GM11168 (cell line): ENCODE measurements around the gene ARHGAP45.

Source experiments
- in situ Hi-C: fragments of 300-500 bp; cut with MboI; formaldehyde crosslinking; loops from one replicate; pipeline ENCODE4 v1.12.0; 2022; ENCODE audit warnings: low sequenced_read_pairs; ENCODE audit not compliant: unreplicated experiment

The ARHGAP45 gene

DNA sequence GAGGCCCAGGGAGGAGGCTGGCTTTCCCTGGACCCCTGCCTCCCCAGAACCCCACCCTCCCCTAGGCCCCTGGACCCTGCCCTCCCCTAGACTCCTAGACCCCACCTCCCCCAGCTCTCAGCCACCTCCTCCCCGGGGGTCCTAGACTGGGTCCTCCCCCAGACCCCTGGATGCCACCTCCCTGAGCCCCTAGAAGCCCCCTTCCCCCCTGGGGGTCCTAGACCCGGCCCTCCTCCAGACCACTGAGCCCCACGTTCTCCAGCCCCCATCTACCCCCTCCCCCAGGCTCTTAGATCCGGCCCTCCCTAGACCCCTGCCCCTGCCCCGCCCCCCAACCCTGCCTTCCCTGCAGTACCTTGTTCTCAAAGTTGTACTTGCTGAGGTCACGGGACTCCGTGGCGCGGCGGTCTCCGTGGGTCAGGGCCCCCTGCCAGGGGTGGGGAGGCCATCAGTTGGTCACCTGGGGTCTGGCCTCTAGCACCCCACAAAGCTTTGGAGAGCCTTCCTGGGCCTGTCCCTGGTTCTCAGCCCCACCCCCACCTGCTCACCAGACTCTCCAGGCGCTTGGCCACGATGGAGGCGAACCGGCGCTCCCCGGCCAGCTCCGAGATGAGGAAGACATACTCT lies 44.8 kb downstream of the ARHGAP45 start:
- in situ Hi-C loops = loop anchor here (10.0 kb wide), 1 partner anchor 73 kb away; no protein-coding TSS in a partner anchor

DNA sequence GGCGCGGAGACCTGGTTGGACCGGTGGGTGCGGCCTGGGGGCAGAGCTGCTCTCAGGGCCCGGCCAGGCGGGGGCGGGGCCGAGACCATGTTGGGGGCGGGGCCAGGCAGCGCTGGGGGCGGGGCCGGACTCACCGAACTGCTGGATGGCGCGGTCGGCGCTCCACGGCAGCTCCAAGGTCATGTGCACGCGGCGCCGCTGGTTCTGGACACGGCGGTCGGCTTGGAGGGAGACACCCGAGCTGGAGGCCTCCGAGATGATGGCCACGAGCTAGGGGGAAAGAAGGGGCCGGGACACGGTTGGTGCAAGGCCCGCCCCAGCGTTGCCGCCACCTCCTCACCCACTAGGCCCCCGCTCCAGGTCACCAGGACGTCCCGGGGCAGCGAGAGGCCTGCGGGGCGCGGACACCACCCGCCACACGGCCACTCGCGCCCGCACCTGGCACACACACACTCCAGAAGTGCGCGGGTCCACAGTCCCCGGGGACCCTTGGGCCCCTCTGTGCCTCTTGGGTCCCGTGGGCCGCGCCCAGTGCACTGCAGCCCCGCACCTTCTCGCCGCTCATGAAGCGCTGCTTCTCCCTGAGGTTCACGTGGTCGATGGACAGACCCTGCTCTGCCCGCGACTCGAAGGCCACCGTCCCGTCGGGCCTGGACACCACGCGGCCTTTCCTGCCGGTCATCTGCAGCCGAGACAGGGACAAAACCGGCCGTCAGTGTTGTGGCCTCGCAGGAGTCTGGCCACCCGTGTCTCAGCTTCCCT lies 45.5 kb downstream of the ARHGAP45 start:
- in situ Hi-C loops = loop anchor here (10.0 kb wide), 1 partner anchor 72 kb away; no protein-coding TSS in a partner anchor

DNA sequence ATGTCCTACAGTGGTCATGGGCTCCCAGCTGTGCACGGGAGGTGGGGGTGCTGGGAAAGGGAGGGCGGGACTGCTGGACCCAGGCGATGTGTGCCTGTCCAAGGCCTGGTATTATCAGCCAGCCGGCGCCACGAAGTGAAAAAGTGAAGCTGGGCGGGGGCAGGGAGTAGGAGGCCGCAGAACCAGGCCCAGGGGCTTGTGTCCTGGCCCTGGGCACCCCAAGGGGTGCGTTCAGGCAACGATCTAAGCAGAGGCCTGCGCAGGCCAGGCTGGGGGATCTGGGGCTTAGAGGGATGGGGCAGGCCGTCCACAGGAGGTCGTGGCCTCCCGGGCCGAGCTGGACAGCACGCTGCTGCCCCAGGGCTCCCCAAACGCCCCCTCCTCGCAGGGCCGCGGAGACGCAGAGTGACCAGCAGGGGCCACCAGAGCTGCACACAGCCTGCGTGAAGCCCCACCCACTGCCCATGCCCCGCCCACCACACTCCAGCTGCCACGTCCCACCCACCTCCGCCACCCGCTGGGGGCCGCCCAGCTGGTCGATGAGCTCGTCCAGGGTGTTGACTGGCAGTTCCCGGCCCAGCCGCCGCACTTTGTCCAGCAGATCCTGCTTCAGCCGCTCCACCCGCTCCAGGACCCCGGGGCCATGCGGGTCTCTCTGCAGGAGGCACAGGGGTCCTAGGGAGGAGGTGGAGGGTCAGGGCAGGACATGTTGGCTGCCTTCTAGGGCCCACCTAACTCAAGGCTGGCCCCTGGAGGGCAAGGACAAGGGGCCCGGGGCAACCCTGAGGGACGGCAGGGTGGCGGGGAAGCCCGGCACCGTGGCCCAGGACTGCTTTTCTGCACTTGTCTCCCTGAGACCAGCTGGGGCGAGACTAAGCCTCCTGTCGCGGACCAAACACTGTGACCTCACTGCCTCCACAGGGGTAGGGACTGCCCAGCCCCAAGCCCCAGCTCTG lies 46.3 kb downstream of the ARHGAP45 start:
- in situ Hi-C loops = loop anchor here (10.0 kb wide), 1 partner anchor 71 kb away; no protein-coding TSS in a partner anchor

DNA sequence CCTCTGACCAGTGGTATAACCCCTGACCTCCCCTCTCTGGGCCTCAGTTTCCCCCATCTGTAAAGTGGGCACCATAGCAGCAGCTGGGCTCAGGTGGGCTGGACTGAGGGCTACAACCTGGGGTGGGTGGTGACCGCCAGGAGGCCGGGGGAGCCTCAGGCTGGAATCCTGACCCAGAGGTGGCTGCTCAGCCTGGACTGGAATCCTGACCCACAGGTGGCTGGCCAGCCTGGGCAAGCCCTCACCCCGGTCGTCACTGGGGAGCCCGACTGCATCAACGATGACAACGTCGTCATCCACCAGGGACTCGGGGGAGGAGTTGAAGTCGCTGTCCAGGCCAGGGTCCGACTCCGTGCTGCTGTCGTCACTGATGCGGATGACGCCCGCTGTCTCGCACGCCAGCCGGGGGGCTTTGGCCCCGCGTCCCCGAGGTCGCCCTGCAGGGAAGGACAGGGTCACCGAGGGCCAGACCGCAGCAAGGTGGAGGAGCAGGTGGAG lies 47.1 kb downstream of the ARHGAP45 start:
- in situ Hi-C loops = loop anchor here (10.0 kb wide), 1 partner anchor 71 kb away; no protein-coding TSS in a partner anchor

DNA sequence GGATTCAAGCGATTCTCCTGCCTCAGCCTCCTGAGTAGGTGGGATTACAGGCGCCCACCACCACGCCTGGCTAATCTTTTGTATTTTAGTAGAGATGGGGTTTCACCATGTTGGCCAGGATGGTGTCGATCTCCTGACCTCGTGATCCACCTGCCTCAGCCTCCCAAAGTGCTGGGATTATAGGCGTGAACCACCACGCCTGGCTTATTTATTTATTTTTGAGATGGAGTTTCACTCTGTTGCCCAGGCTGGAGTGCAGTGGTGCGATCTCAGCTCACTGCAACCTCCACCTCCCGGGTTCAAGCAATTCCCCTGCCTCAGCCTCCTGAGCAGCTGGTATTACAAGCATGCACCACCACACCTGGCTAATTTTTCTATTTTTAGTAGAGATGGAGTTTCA lies 47.8 kb downstream of the ARHGAP45 start:
- in situ Hi-C loops = loop anchor here (5.0 to 10.0 kb wide), 2 partner anchors 70 to 88 kb away; no protein-coding TSS in a partner anchor

DNA sequence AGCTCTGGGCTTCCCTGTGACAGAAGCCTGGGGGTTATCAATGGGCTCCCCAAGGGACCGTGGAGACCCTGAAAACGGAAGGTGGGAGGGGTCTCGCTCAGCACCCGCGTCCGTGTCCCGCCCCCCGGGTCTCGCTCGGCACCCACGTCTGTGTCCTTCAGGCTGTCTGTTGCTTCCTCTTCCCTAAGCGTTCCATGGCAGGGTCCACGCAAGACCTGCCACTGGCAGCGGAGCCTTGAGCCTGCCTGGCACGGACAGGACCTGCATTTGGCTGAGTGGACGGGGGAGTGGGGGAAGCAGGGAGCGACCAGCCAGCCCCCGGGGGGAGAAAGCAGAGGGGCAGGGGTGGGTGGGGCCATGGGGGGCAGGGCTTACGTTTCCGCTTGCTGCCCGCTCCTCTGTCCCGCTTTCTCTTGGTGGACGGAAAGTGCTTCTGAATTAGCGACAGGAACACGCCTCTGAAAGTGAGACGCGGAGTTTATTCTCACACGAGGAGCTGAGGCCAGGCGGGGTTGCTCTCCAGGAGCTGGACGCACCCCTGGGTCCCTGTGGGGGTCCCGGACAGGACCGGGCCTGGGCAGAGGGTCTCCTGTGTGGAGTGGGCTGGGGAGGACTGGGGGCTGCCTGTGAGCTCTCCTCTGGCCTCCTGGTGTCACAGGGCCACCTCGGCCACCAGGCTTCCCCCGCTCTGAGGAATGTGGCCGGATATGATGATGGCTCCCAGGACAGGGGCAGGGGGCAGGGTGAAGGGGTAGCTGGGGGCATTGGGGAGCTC lies 48.9 kb downstream of the ARHGAP45 start:
- in situ Hi-C loops = loop anchor here (5.0 to 10.0 kb wide), 2 partner anchors 69 to 86 kb away; no protein-coding TSS in a partner anchor

DNA sequence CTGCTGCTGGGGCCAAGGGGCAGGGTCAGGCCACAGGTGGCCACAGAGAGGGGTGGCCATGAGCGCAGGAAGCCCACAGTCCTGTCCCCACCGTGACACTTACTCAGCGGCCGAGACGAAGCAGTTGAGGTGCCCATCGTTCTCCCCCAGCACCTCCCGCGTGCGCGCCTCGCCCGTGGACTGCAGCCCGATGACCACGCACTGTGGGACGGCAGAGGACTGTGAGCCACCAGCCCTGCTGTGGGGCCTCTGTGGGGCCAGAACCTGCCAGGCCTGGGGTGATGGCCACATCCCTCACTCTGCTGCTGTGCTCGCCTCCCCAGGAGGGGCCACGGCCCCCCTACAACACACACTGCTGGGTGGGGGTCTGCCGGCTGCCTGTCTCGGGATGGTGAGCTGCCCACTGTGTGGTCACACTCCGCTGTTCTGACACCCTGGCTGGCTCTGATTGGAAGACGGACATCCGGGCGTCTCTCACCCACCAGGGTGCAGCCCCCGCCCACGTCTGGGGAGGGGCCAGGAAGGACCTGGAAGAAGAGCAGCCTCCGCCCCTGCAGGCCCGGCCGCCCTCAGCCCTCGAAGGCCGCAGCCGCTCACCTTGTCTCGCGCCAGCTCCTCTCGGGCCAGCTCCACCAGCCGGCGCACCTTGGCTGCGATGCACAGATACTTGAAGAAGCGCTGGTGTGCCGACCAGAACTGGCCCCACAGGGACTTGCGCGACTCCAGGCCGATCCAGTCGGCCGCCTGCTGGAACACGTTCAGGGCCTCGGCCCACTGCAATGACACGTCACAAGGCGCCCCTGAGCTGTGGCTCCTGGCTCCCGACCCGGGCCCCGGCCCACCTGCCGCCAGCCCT lies 50.0 kb downstream of the ARHGAP45 start:
- in situ Hi-C loops = loop anchor here (5.0 to 10.0 kb wide), 2 partner anchors 68 to 85 kb away; no protein-coding TSS in a partner anchor

DNA sequence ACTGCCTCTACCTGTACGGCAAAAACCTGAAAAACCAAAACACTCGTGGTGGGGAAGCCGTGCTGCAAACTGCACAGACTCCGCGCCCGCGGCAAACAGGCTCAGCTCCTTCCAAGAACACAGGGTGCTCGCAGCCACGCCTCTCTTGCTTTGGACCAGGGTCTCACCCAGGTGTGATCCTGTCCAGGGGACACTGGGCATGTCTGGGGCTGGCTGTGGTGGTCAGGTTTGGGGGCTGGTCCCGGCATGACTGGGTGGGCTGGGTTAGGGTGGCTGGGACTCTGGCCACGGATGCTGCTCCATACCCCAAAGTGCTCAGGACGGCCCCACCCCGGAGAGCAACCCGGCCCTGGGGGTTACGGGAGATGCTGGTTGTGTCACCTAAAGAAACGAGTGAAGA lies 50.7 kb downstream of the ARHGAP45 start:
- in situ Hi-C loops = loop anchor here (5.0 to 10.0 kb wide), 2 partner anchors 67 to 85 kb away; no protein-coding TSS in a partner anchor

DNA sequence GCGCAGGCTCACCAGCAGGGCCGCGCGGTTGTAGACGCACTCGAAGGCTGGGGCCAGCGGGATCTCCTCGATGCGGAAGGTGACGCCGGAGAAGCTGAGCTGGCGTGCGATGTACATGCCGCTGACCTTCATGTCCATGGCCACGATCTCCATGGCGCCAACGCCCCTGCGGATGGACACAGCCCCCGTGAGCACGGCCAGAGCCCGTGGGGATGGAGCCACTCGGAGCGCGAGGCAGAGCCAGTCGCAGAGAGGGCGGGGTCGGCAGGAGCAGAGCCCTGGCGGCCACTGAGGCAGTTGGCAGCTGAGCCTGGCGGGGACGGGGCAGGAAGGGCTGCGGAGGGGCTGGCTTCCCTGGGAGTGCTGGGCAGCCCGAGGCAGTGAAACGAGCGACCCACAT lies 52.0 kb downstream of the ARHGAP45 start:
- in situ Hi-C loops = loop anchor here (5.0 to 10.0 kb wide), 2 partner anchors 66 to 83 kb away; no protein-coding TSS in a partner anchor

DNA sequence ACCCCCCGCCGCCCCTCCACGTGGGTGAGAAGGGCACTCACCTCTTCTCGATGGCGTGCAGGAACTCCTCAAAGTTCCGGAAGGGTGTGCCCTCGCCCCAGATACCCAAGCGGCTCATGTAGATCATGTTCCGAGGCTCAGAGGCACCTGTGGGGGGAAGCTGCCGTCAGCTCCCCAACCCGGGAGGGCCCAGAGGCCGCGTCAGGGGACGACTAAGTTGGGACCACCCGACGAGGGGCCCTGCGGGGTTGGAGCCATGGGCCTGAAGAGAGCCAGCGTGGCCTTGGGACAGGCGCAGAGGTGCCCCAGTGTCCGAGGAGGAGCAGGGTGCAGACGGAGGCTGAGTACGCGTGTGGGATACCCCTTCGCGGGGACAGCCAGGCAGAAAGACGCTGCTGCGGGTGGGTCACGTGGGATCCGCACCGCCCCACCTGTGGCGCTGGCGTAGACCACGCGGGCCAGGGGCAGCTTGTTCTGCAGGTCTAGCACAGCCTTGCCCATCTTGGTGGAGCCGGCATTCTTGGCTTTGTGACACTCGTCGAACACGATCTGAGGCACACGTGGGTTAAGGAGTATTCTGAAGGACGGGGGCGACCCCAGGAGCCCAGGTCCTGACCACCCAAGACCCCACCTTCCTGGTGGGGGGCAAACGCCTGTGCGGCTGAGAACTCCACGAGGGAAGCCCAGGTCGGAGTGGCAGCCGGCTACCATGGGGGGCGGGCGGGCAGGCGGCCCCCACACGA lies 52.7 kb downstream of the ARHGAP45 start:
- in situ Hi-C loops = loop anchor here (5.0 to 10.0 kb wide), 2 partner anchors 65 to 83 kb away; no protein-coding TSS in a partner anchor

DNA sequence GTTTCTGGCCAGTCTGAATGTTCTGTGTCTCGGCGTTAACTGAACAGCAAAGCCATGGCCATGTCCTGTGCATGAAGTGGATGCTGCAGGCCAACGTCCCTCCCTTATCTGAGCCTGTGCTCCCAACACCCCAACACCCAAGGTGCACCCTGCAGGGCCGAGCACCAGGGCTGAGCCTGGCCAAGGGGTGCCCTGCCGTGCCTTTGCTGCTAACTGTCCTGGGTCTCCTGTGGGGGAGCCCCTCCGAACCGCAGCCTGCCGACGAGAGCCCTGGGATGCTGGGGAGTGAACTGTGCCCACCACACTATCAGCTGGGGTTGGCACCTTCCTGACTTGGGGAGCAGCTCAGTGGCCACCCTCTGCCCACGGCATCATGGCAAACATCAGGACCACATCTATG lies 54.4 kb downstream of the ARHGAP45 start:
- in situ Hi-C loops = no loop called here

DNA sequence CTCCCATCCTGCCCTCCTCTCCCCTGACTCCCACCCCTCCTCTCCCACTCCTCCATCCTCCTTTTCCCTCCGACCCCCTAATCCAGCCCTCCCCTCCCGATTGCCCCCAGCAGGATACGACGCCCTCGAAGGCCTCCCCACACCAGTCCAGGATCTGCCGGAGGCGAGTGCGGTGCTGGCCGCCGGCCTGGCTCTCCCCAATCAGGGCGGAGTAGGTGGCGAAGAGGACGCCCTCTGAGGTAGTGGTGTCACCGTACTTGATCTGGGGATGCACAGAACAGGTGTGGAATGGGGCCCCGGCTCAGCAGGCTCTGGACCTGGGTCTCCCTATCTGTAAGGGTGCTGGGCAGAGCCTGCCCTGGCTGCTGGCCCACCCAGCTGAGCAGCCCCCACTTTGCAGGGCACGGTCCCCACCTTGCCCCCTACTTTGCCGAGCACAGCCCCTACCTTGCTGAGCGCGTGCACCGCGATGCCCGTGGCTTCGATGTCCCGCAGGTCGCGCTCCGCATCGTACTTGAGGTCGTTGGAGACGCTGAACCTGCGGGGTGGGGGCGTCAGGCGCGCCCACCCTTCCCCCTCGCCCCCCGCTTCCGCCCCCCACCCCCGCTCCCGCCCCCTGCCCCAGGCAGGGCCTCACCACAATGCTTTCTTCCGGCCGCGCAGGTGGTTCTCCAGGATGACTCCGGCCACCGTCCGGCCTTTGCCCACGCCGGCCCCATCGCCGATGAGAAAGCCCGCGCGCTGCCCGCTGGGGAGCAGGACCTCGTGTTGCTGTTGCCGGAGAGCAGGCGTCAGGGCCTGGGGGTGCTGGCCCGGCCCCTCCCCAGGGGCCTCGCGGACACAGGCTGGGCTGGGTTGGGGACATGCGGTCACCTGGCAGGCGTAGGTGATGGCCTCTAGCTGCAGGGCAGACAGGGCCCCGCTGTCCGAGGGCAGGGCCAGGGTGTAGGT lies 55.3 kb downstream of the ARHGAP45 start:
- in situ Hi-C loops = no loop called here

DNA sequence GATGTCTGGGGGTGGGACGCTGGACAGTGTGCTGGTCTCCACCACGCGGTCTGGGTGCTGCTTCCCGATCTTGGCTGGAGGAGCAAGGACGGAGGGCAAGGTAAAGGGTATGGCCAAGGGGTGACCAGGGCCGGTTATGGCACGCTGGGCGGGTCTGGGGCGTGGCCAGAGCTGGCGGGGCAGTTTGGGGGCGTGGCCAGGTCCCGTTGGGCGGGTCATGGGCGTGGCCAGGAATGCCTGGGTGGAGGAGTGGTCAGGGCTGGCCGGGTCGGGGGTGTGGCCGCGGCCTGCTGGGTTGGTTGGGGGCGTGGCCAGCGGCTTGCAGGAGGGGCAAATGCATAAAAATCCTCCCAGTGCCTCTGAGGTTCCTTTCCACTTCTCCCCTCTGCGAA lies 56.0 kb downstream of the ARHGAP45 start:
- in situ Hi-C loops = no loop called here

DNA sequence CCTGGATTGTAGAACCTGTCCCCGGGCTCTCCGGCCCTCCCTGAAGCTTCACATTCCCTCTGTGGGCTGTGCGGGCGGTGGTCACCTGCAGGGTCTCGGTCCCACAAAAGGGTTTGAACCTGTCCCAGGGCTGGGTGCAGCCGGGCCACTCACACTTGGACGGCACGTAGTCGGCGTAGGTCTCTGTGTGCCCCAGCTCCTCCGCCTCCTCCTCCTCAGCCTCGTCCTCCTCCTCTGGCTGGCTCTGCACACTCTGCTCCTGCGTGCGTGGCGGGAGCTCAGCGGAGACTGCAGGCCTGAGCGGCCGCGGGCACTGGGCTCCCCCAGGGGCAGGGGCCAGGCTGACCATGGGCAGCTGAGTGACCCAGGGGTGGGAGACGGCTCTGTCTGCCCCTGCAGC lies 56.4 kb downstream of the ARHGAP45 start:
- in situ Hi-C loops = no loop called here

DNA sequence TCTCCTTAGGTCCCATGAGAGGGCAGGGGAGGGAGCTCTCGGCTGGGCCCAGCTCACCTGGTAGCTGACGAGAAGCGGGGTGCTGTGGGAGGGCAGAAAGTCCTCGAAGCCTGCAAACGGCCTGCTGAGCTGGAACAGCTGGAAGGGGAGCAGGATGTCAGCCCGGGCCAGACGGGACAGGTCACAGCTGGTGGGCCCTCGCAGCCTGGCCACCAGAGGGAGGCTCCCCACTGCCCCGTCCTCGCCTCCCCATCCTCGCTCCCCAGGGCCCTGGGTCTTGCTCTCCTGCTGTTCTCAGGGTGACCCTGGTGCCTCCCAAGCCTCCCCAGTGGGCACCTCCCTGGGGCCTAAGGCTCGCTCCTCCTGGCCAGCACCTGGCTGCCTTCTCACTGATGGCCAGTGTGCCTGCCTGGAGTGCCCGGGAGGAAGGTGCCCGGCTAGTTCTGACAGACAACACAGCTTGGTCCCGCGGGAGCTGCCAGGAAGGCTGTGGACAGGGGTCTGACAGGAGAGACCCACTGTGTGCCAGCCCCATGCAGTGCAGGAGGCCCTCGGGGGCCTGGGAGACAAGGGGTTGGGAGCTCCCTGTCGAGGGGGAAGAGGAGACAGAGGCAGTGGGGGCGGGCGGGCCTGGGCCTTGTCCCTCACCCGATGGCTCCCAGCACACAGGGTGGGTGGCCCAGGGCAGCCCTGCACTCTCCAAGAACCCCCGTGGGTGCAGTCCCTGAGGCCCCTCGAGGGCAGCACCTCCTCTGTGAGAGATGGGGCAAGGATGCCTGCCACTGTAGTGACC lies 57.1 kb downstream of the ARHGAP45 start:
- in situ Hi-C loops = no loop called here
